ENCODE measurements around the gene LMBR1.
"Not testable (repeated sequence)": the region's sequence is repeated elsewhere in the genome, so short reads cannot be mapped to it uniquely, and the experiment has no call there.

The LMBR1 gene, protein sequence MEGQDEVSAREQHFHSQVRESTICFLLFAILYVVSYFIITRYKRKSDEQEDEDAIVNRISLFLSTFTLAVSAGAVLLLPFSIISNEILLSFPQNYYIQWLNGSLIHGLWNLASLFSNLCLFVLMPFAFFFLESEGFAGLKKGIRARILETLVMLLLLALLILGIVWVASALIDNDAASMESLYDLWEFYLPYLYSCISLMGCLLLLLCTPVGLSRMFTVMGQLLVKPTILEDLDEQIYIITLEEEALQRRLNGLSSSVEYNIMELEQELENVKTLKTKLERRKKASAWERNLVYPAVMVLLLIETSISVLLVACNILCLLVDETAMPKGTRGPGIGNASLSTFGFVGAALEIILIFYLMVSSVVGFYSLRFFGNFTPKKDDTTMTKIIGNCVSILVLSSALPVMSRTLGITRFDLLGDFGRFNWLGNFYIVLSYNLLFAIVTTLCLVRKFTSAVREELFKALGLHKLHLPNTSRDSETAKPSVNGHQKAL

DNA sequence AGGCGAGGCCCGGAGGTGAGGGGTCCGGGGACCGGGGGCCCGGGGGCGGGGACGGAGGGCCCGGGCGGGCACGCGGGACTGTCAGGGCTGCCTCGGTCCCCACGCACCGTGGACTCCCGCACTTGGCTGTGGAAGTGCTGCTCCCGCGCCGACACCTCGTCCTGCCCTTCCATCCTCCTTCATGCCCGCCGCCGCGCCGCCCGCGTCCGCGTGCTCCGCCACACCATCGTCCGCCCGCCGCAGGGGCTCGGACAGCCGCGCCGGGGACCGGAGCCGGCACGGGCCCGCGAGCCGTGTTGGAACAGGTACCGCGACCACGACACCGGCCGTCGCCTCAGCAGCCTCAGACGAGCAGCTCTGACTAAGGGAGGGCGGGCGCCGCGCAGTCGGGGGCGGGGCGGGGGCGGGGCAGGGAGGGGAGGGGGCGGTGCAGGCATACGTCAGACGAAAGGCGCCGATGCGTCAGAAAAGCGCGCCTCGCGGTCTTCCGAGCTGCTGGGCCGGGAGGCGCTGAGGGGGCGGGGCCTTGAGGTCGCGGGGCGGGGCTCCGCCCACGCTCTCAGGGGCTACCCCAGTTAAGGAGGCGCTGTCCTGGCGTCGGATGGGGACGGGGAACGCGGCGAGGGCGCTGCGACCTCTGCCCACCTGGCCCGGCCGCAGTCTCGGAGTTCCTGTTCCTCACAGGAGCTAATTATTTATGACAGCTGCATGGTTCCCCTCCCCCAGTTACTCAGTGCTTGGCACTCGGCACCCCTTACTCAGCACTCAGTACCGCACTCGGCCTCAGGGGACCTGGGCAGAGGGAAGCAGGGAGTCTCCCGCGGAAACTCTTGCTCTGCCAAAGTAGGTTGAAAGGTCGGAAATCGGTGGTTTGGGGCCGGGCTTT, at the start of gene LMBR1:
Gene LMBR1, minus strand, starts transcription at position 363 of the 886 bp plus-strand sequence. Its CDS starts 190 bp downstream, at position 173.
- DNase-seq = peak; percentile 93 to 95

DNA sequence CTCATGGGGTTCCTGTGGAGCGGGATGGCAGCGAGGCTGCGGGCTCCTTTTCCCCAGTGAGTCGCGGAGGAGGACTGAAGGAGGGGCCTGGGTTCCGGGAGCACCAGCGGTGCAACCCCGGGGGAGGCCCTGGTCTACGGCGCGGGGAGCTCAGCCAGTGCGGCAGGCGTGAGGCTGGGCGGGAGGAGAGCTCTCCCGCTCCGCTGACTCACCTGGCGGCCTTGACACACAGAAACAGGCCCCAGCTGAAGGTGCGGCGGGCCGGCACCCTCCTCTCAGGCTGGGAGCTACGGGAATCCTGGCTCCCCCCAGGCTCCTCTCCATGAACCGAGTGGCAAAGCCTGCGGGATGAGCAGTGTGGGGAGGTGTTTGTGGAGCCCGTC, 49.7 kb upstream of the LMBR1 start:
- DNase-seq = no peak

DNA sequence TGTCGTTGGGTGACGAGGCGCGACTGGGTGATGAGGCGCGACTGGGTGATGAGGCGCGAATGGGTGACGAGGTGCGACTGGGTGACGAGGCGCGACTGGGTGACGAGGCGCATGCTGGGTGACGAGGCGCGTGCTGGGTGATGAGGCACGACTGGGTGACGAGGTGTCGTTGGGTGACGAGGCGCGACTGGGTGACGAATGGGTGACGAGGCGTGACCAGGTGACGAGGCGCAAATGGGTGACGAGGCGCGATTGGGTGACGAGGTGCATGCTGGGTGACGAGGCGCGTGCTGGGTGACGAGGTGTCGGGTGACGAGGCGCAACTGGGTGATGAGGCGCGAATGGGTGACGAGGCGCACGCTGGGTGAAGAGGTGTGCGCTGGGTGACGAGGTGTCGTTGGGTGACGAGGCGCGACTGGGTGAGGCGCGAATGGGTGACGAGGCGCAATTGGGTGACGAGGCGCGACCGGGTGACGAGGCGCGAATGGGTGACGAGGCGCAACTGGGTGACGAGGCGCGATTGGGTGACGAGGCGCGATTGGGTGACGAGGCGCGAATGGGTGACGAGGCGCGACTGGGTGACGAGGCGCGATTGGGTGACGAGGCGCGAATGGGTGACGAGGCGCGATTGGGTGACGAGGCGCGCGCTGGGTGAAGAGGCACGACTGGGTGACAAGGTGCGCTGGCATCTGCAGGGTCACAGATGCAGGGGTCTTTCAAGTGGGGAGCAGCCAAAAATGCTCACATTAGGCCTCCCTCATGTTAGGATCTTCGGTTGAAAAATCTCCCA, 48.6 kb upstream of the LMBR1 start:
- DNase-seq = no peak

DNA sequence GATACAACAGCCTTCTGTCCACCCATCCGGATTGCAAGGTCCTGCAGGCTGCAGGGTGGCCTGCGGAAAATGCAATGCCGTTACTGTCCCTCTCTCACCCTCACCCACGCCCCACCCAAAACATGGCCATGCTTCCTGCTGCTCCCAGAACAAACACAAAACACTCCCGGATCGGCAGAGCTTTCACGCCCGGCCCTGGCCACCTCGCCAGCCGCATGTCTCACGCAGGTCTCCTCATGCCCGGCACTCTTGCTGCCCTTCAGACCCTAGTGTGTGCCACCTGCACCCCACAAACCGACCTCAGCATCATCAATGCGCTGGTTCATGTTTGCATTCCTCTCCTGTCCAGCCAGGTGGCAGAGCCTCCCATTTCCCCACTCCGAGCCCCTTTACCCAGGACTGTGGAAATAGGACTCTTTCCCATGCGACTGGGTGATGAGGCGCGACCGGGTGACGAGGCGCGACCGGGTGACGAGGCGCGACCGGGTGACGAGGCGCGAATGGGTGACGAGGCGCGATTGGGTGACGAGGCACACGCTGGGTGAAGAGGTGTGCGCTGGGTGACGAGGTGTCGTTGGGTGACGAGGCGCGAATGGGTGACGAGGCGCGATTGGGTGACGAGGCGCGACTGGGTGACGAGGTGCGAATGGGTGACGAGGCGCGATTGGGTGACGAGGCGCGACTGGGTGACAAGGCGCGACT, 47.6 kb upstream of the LMBR1 start:
- DNase-seq = no peak

DNA sequence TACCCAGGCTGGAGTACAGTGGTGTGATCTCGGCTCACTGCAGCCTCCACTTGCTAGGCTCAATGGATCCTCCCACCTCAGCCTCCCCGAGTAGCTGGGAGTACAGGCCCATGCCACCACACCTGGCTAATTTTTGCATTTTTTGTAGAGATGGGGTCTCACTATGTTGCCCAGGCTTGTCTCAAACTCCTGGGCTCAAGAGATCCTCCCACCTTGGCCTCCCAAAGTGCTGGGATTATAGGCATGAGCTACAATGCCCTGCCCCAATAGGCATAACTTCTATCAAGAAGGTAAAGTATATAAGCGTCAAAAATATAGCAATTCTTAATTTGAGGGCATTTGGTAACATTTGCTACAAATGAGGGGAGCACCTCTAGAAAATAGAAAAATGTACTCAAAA, 43.8 kb upstream of the LMBR1 start:
- DNase-seq = not testable (repeated sequence)

DNA sequence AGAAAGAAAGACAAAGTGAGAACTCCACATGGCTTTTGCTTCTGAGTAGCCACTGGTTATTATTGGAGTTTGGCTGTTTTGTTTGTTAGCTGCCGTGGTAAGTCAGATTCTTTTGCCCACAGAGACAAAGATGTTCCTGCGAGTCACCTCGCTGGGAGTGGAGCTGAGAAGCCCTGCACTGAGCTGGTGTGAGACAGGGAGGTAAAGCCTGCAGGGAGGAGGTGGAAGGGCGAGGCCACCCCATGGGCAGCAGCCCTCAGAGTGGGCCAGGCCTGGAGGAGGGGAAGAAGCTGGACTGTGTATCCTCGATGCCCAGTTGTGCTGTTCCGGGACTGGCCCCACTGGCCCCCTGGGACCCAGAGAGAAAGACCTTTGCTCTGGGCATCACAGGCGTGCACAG, 42.3 kb upstream of the LMBR1 start:
- no peak for DNase-seq

DNA sequence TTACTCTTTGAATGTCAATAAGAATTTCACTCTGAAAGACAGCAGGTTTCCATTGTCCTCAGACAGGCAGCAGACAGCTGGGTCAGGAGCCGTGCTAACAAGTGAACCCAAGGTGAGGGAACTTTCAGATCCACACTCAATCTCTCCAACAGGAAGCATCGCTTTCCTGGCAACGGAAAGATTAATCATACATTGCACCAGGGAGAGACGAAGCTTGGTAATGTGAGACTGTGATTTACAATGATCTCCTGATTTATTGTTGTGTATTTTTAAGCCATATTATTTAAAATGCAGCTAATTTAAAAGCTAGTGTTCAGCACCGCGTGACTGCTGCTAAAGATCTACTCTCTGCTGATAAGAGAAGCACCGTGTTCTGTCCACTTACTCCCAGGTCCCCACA, 39.0 kb upstream of the LMBR1 start:
- peak; percentile 38 to 85 for DNase-seq

DNA sequence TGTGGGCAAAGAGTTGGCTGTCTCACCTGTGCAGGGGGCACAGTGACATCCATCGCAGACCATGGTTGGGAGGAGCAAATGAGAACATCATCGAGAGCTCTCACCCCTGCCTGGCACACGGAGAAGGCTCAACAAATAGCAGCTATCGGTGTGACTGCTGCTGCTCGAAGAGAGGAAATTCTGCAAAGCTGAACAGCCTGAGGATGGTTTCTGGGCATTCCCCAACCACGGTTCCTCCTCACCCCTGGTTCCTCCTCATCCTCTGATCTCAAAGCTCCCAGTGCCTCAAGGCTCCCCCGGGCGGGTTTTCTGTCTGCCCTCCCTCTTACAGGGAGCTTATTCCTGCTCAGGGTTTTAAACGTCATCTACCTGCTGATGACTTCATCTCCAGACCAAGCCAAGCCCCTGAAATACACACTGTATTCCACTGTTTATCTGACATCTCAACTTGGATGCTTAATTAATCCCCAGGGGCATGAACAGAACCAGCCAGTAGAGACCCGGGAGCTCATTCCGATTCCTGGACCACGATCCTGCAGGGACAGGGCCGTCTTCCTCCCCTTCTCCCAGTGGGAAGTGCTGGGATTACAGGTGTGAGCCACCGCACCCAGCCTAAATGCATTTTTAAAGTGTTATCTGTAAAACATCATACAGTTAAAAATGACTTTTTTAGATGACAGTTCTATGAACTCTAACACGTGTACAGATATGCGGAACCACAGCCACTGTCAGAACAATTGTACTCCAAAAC, 37.0 kb upstream of the LMBR1 start:
- no peak for DNase-seq

DNA sequence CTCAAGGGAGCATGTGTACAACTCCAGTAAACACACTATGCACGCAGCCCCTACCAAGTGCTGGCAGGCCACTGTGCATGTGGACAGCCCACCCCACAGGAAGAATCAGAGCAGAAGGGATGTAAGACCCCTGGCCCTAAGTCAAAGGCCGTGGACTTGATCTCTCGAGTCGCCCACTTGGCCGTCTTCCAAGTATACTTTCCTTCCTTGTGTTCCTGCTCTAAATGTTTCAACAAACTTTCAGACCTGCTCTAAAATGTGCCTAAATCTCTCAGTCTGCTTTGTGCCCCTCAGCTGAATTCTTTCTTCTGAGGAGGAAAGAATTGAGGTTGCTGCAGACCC, 35.4 kb upstream of the LMBR1 start:
- no peak for DNase-seq

DNA sequence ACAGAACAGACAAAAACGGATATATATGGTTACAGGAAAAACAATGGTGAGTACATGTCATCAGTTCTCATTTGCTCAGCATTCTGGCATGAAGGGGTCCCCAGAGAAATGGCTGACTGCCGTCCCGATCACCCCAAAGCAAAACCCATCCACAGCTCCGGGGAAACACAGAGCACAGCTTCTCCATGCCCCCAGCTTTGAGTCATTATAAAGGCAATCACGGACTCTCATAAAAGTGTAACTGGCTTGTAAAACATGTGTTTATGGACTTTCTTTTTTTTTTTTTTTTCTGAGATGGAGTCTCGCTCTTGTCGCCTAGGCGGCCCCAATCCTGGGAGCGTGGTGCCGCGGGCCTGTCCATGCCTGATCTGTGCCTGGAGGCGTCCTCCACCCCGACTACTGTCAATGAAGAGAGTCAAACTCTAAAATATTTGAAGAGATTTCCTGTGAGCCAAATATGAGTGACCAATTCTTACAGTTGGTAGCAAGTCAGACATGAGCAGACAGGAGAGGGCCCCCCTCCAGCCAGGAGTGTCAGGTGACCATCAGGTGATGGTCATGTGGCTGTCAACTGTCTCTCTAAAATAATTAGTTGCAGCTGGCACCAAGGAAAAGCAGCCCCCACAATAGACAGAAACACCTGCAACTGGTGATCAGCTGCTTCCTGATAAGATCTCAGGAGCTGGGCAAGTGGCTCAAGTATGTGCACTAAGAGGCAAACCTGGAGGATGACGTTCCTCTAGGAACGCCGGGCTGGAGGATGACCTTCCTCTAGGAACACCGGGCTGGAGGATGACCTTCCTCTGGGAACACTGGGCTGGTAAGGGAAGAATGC, 34.8 kb upstream of the LMBR1 start:
- peak in 1 of 2 experiments; percentile 29 for DNase-seq

DNA sequence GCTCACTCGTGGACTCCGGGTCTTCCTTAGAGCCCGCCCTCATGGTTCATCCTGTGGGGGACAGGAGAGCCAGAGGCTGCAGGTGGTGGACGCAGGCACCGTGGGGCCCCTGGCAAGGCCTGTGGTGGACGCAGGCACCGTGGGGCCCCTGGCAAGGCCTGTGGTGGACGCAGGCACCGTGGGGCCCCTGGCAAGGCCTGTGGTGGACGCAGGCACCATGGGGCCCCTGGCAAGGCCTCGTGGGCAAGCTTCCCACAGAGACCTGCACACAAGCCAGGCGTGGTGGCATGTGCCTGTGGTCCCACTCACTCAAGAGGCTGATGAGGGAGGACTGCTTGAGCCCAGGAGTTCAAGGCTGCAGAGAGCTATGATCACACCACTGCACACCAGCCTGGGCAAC, 32.8 kb upstream of the LMBR1 start:
- not testable (repeated sequence) for DNase-seq

DNA sequence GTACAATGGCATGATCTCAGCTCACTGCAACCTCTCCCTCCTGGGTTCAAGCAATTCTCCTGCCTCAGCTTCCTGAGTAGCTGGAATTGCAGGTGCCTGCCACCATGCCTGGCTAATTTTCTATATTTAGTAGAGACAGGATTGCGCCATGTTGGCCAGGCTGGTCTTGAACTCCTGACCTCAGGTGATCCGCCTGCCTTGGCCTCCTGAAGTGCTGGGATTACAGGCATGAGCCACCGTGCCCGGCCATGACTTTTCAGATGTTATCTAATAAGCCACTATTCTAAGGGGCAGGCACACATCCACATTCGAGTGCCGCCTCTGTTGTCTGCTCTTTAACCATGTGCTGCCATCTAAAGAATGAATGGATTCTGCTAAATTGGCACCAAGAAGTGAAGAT, 29.3 kb upstream of the LMBR1 start:
- not testable (repeated sequence) for DNase-seq

DNA sequence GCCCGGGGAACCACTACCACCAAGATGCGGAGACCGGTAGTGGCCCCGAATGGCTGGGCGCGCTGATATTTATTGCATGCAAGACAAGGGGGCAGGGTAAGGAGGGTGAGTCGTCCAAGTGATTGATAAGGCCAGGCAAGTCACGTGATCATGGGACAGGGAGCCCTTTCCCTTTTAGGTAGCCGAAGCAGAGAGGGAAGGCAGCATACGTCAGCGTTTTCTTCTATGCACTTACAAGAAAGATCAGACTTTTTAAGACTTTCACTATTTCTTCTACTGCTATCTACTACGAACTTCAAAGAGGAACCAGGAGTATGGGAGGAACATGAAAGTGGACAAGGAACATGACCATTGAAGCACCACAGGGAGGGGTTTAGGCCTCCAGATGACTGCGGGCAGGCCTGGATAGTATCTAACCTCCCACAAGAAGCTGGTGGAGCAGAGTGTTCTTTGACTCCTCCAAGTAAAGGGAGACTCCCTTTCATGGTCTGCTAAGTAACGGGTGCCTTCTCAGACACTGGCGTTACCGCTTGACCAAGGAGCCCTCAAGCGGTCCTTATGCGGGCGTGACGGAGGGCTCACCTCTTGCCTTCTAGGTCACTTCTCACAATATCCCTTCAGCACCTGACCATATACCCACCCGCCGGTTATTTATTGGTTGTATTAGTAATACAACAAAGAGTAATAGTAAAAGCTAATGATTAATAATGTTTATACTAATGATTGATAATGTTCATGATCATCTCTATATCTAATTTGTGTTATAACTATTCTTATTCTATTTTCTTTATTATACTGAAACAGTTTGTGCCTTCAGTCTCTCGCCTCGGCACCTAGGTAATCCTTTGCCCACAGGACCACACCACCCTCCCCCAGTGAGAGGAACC, 27.7 kb upstream of the LMBR1 start:
- not testable (repeated sequence) for DNase-seq

DNA sequence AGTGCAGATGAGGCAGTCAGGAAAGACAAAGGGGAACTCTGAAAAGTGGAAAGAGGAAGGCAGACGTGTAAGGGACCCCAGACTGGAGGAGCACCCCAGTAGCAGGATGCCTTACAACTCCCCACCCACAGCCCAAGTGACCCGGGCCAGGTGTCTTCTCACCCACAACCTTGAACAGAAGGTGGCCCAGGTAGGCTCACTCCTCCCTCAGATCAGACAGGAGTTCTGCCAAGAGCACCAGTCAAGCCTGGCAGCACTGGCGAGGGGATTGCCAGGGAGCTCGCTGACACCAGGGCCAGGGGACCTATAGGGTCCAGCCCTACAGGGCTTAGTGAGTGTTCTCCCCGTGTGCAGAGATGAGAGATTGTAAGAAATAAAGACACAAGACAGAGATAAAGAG, 27.1 kb upstream of the LMBR1 start:
- no peak for DNase-seq

DNA sequence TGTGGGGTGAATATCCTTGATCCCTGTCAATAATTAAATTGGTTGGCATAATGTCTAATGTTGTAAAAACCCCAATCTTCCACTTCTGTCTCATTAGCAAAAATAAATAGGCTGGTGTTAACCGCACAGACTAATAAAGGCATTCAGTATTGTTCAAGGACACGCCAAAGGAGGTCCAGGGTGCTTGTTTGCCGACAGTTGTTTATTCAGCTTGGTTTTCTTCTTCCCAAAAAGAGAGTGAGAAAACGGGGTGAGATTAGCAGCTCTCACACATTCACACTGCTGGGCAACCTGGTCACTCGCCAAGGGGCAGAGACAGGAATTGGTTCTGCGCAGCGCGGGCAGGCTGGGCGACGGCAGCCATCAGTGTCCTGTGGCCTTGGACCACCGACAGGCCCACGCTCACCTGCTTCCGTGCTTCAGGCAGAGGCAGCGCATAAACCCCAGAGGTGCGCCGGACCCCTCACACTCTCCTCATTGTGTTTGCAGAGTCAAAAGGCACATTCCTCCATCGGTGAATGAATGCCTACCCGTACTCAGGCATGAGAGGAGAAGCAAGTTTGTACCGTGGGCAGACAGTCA, 26.2 kb upstream of the LMBR1 start:
- no peak for DNase-seq

DNA sequence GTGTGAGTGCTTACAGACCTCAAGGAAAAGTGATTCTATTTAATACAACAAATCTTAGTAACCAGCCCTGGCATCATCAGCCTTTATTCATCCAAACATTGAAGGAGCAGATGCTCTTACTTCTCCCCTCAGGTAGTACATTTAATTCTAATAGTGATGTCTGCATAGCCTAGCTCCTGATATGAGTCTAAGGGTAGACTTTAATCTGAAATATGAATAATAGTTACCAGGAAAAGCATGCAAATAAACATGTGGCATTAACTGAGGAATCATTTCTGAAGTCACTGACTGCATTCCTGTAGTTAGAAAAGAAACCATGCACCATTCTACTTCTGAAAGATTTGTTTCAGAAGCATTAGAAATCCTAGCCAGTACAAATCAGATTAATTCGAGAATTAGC, 25.7 kb upstream of the LMBR1 start:
- no peak for DNase-seq

DNA sequence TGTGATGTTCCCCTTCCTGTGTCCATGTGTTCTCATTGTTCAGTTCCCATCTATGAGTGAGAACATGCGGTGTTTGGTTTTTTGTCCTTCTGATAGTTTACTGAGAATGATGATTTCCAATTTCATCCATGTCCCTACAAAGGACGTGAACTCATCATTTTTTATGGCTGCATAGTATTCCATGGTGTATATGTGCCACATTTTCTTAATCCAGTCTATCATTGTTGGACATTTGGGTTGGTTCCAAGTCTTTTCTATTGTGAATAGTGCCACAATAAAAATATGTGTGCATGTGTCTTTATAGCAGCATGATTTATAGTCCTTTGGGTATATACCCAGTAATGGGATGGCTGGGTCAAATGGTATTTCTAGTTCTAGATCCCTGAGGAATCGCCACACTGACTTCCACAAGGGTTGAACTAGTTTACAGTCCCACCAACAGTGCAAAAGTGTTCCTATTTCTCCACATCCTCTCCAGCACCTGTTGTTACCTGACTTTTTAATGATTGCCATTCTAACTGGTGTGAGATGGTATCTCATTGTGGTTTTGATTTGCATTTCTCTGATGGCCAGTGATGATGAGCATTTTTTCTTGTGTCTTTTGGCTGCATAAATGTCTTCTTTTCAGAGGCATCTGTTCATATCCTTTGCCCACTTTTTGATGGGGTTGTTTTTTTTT, 16.7 kb upstream of the LMBR1 start:
- not testable (repeated sequence) for DNase-seq

DNA sequence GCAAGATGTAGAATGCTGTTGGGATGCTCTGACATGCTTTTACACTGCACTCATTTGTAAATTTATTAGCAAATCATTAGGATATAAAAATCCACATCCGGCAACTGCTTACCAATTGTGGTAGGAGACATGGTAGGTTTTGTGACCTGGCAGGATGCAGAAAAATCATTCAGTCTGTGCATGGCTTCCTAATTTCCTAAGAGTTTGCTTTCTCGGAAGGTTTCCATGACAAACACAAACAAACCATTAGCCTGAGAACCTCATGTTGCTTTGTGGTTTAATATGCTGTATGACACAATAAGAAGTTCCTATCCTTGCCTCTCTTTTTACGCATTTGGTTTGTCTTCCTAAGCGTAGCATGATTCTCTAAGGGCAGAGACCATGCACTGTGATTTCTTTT, 14.7 kb upstream of the LMBR1 start:
- peak in 1 of 2 experiments; percentile 15 for DNase-seq

DNA sequence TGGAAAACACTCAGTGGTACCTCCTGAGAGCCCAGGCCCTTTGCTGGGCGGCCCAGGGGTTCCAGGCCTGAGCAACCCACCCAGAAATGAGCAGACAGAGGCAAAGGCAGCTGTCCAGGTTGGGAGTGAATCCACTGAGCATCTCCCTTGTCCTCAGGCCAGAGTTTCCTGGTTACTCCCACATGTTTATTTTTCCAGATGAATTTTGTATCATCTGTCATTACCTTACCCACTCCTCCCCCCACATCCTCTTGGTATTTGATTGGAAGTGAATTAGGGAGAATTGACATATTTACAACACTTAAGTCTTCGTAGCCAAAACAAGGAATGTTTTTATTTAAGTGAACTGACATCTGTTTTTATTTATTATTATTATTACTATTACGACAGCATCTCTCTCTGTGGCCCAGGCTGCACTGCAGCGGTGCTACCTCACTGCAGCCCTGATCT, 13.2 kb upstream of the LMBR1 start:
- no peak for DNase-seq
